Nephron progenitor cell (in vitro differentiated cells): Measurements from ENCODE around the gene AGXT.

Source experiments
- DNase-seq: peaks from one replicate; pipeline ENCODE4 v3.0.0; 2021
- H3K27ac Mint-ChIP-seq: 2 replicates; pipeline ENCODE4 v1.8.0; 2021; ENCODE audit warnings: mild to moderate bottlenecking, moderate library complexity, mixed read lengths
- H3K27me3 Mint-ChIP-seq: 2 replicates; pipeline ENCODE4 v1.8.0; 2021; ENCODE audit warnings: mild to moderate bottlenecking, low read depth, mixed read lengths; ENCODE audit not compliant: poor library complexity
- H3K36me3 Mint-ChIP-seq: 2 replicates; pipeline ENCODE4 v1.8.0; 2021; ENCODE audit warnings: low read depth, mixed read lengths
- H3K4me1 Mint-ChIP-seq: 2 replicates; pipeline ENCODE4 v1.8.0; 2021; ENCODE audit warnings: mixed read lengths
- H3K4me3 Mint-ChIP-seq: 2 replicates; pipeline ENCODE4 v1.8.0; 2021; ENCODE audit warnings: mild to moderate bottlenecking, moderate library complexity, mixed read lengths
- H3K9me3 Mint-ChIP-seq: 2 replicates; pipeline ENCODE4 v1.8.0; 2021; ENCODE audit warnings: mild to moderate bottlenecking, moderate library complexity, mixed read lengths
- CTCF ChIP-seq: fragments of 200-600 bp; sonication (generic); IDR thresholded peaks from 2 replicates; pipeline ENCODE4 v1.5.0; 2021; ENCODE audit warnings: antibody characterized with exemption

AGXT gene

GRCh38 chr2:240855670-240856069 is 13.0 kb upstream of the AGXT start:
- TF ChIP-seq CTCF: no peak
- H3K27me3 Mint-ChIP-seq: peaks cover 21% of the 10 kb centered on the region
- no peak overlapping the region for H3K4me3 Mint-ChIP-seq
- H3K27ac Mint-ChIP-seq: no peak overlapping the region
- no peaks in the 10 kb centered on the region for H3K36me3 Mint-ChIP-seq
- DNase-seq: no peak
- peaks cover 22% of the 10 kb centered on the region for H3K9me3 Mint-ChIP-seq
- H3K4me1 Mint-ChIP-seq: peaks cover 14% of the 10 kb centered on the region

GRCh38 chr2:240856151-240856980 is 12.3 kb upstream of the AGXT start:
- Mint-ChIP-seq H3K27ac (no peak overlapping the region), H3K4me1 (peaks cover 13% of the 10 kb centered on the region), H3K36me3 (no peaks in the 10 kb centered on the region), H3K27me3 (peaks cover 24% of the 10 kb centered on the region), H3K9me3 (peaks cover 22% of the 10 kb centered on the region), H3K4me3 (no peak overlapping the region)
- DNase-seq: no peak
- peak; percentile 9 for TF ChIP-seq CTCF

GRCh38 chr2:240857039-240858008 is 11.3 kb upstream of the AGXT start:
- DNase-seq: no peak
- no peak for TF ChIP-seq CTCF
- peaks cover 22% of the 10 kb centered on the region for H3K9me3 Mint-ChIP-seq
- H3K27ac Mint-ChIP-seq: no peak overlapping the region
- H3K4me1 Mint-ChIP-seq: peaks cover 4% of the 10 kb centered on the region
- no peak overlapping the region for H3K4me3 Mint-ChIP-seq
- peaks cover 31% of the 10 kb centered on the region for H3K27me3 Mint-ChIP-seq
- no peaks in the 10 kb centered on the region for H3K36me3 Mint-ChIP-seq

- DNase-seq: no peak
- Mint-ChIP-seq H3K4me3 (no peak overlapping the region), H3K27me3 (peaks cover 35% of the 10 kb centered on the region), H3K27ac (no peak overlapping the region), H3K9me3 (peaks cover 22% of the 10 kb centered on the region), H3K4me1 (peaks cover 3% of the 10 kb centered on the region), H3K36me3 (no peaks in the 10 kb centered on the region)
- no peak for TF ChIP-seq CTCF
Measured at GRCh38 chr2:240858321-240858720, 10.3 kb upstream of the AGXT start.

- H3K4me1 Mint-ChIP-seq: peaks cover 3% of the 10 kb centered on the region
- peaks cover 18% of the 10 kb centered on the region for H3K9me3 Mint-ChIP-seq
- H3K4me3 Mint-ChIP-seq: no peak overlapping the region
- H3K27me3 Mint-ChIP-seq: peaks cover 41% of the 10 kb centered on the region
- no peak overlapping the region for H3K27ac Mint-ChIP-seq
- H3K36me3 Mint-ChIP-seq: no peaks in the 10 kb centered on the region
- DNase-seq: no peak
- TF ChIP-seq CTCF: no peak
Measured at GRCh38 chr2:240858871-240859270, 9.8 kb upstream of the AGXT start.
